ENCODE measurements around the gene CKS2. TPM values are rescaled to one million over a fixed set of nuclear protein-coding genes. Genes with fewer than 3 reads are reported as not detected.
"Not testable (repeated sequence)": the region's sequence is repeated elsewhere in the genome, so short reads cannot be mapped to it uniquely, and the experiment has no call there.

The CKS2 gene
- total and polyA plus RNA-seq, 11 donors, result 2.2 to 37.9 (median 7.4) TPM

GRCh38 chr9:89342948-89343347 lies 32.0 kb downstream of the CKS2 start:
- no peak for ATAC-seq

GRCh38 chr9:89343812-89344211 lies 32.8 kb downstream of the CKS2 start:
- ATAC-seq; H3K4me1 ChIP-seq; DNase-seq; H3K27me3 ChIP-seq; intact Hi-C loops (cut with DNase I); H3K9me3 ChIP-seq; H3K4me3 ChIP-seq; H3K27ac ChIP-seq: not testable (repeated sequence)
- H3K36me3 ChIP-seq, result peaks cover 0 to 100% (median 99%) of the 10 kb centered on the region in 9 donors
- WGBS, 4 donors, result 96 to 97% (median 97%) methylated on average over 7 of the region's 7 CpGs

More at GRCh38 chr9:89342948-89343347, 32.0 kb downstream of the CKS2 start:
- no peaks in the 10 kb centered on the region for H3K9me3 ChIP-seq
- TF ChIP-seq POLR2A (IDR thresholded peaks at IDR 0.05) (no peak), CTCF (IDR thresholded peaks at IDR 0.05) (no peak)
- H3K27me3 ChIP-seq, result no peaks in the 10 kb centered on the region
- no peak overlapping the region for H3K27ac ChIP-seq
- H3K36me3 ChIP-seq, result peaks cover 0 to 100% (median 99%) of the 10 kb centered on the region in 9 donors
- DNase-seq, result no peak
- intact Hi-C loops (cut with DNase I), result no loop called here
- 93 to 100% (median 97%) methylated on average over 1 of the region's 1 CpG for WGBS, 4 donors
- H3K4me3 ChIP-seq, result no peak overlapping the region
- H3K4me1 ChIP-seq, result no peaks in the 10 kb centered on the region

GRCh38 chr9:89345476-89345875 lies 34.5 kb downstream of the CKS2 start:
- intact Hi-C loops (cut with DNase I), result no loop called here
- DNase-seq, result no peak
- Histone ChIP-seq H3K4me3 (no peak overlapping the region), H3K4me1 (no peaks in the 10 kb centered on the region), H3K27ac (no peak overlapping the region), H3K27me3 (no peaks in the 10 kb centered on the region), H3K9me3 (no peaks in the 10 kb centered on the region), H3K36me3 (peaks cover 0 to 100% (median 99%) of the 10 kb centered on the region in 9 donors)
- no peak for TF ChIP-seq POLR2A (IDR thresholded peaks at IDR 0.05)
- TF ChIP-seq CTCF (IDR thresholded peaks at IDR 0.05), result no peak
- no peak for ATAC-seq
- 92 to 99% (median 95%) methylated on average over 5 of the region's 5 CpGs for WGBS, 4 donors

GRCh38 chr9:89346696-89347095 lies 35.7 kb downstream of the CKS2 start:
- intact Hi-C loops (cut with DNase I), result no loop called here
- H3K36me3 ChIP-seq, result peaks cover 0 to 100% (median 99%) of the 10 kb centered on the region in 9 donors
- peaks cover 0 to 10% (median 0%) of the 10 kb centered on the region in 12 donors for H3K4me1 ChIP-seq
- DNase-seq (no peak), ATAC-seq (no peak)
- no peak overlapping the region for H3K4me3 ChIP-seq
- no peaks in the 10 kb centered on the region for H3K27me3 ChIP-seq
- H3K9me3 ChIP-seq, result no peaks in the 10 kb centered on the region
- TF ChIP-seq CTCF (IDR thresholded peaks at IDR 0.05) (no peak), POLR2A (IDR thresholded peaks at IDR 0.05) (no peak)
- WGBS, 4 donors, result 78 to 86% (median 80%) methylated on average over 9 of the region's 9 CpGs
- no peak overlapping the region for H3K27ac ChIP-seq

GRCh38 chr9:89347651-89348050 lies 36.7 kb downstream of the CKS2 start:
- H3K36me3 ChIP-seq, result peaks cover 0 to 100% (median 98%) of the 10 kb centered on the region in 9 donors
- intact Hi-C loops (cut with DNase I), result no loop called here
- DNase-seq (no peak), ATAC-seq (no peak)
- no peak overlapping the region for H3K4me3 ChIP-seq
- no peak overlapping the region for H3K27ac ChIP-seq
- H3K4me1 ChIP-seq, result peaks cover 0 to 19% (median 3%) of the 10 kb centered on the region in 12 donors
- TF ChIP-seq CTCF (IDR thresholded peaks at IDR 0.05) (no peak), POLR2A (IDR thresholded peaks at IDR 0.05) (no peak)
- H3K27me3 ChIP-seq, result no peaks in the 10 kb centered on the region
- no peaks in the 10 kb centered on the region for H3K9me3 ChIP-seq
- WGBS, 4 donors, result 92 to 96% (median 95%) methylated on average over 5 of the region's 5 CpGs

Data from heart left ventricle (tissue), 16 donors.